Endothelial cell (in vitro differentiated cells): ENCODE measurements around the gene NF1. TPM values are rescaled to one million over a fixed set of nuclear protein-coding genes. Genes with fewer than 3 reads are reported as not detected.

Source experiments
- DNase-seq: peaks from one replicate; pipeline ENCODE4 v3.0.0; 2021; ENCODE audit warnings: low spot score
- H3K27ac Mint-ChIP-seq: one replicate; pipeline ENCODE4 v1.8.0; 2021; ENCODE audit warnings: mixed read lengths, inconsistent platforms; ENCODE audit not compliant: unreplicated experiment
- H3K27me3 Mint-ChIP-seq: one replicate; pipeline ENCODE4 v1.8.0; 2021; ENCODE audit warnings: mild to moderate bottlenecking, moderate library complexity, mixed read lengths, inconsistent platforms; ENCODE audit not compliant: unreplicated experiment
- H3K36me3 Mint-ChIP-seq: one replicate; pipeline ENCODE4 v1.8.0; 2021; ENCODE audit warnings: mild to moderate bottlenecking, low read depth, mixed read lengths, inconsistent platforms; ENCODE audit not compliant: unreplicated experiment
- H3K4me1 Mint-ChIP-seq: one replicate; pipeline ENCODE4 v1.8.0; 2021; ENCODE audit warnings: mild to moderate bottlenecking, mixed read lengths, inconsistent platforms; ENCODE audit not compliant: unreplicated experiment
- H3K4me3 Mint-ChIP-seq: one replicate; pipeline ENCODE4 v1.8.0; 2021; ENCODE audit warnings: mild to moderate bottlenecking, mixed read lengths, inconsistent platforms; ENCODE audit not compliant: unreplicated experiment
- H3K9me3 Mint-ChIP-seq: one replicate; pipeline ENCODE4 v1.8.0; 2021; ENCODE audit warnings: mixed read lengths, inconsistent platforms; ENCODE audit not compliant: unreplicated experiment
- CTCF ChIP-seq: fragments of 200-600 bp; sonication (generic); IDR thresholded peaks from one replicate; pipeline ENCODE4 v1.5.0; 2021; ENCODE audit warnings: antibody characterized with exemption; ENCODE audit not compliant: unreplicated experiment
- total RNA-seq: library from RNA; stranded (reverse); fragmentation: NEBNext Ultra II Directional; extraction: Animal tissue kit (Norgen Biotek cat#: 25700); gene quantifications from one replicate; pipeline ENCODE4 v1.2.1, GENCODE V29; 2021; ENCODE audit not compliant: unreplicated experiment

The NF1 gene
- total RNA-seq, 1 donor from 2014 or later, result 52.7 TPM

DNA sequence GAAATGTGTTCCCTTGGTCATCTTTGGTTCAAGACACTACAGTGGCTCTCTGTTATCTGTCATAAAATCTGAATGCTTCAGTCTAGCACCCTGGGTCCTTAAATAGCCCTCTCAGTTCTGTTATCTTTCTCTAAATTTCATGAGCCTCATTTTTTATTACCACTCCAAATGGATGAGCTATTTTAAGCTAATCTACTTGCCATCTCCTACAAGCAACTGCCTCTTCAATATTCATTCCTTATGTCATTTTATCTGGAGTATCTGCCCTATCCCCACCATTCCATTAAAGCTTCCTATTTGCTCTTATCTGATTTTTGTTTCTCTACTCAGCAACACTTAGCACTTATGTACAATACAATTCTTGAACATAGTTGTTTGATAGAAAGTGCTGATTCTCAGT is 254.7 kb downstream of the NF1 start:
- DNase-seq, result no peak
- no peak overlapping the region for H3K27ac Mint-ChIP-seq
- no peak for TF ChIP-seq CTCF
- no peak overlapping the region for H3K4me3 Mint-ChIP-seq
- peaks cover 14% of the 10 kb centered on the region for H3K36me3 Mint-ChIP-seq
- H3K9me3 Mint-ChIP-seq, result no peaks in the 10 kb centered on the region
- H3K4me1 Mint-ChIP-seq, result no peaks in the 10 kb centered on the region
- no peaks in the 10 kb centered on the region for H3K27me3 Mint-ChIP-seq

DNA sequence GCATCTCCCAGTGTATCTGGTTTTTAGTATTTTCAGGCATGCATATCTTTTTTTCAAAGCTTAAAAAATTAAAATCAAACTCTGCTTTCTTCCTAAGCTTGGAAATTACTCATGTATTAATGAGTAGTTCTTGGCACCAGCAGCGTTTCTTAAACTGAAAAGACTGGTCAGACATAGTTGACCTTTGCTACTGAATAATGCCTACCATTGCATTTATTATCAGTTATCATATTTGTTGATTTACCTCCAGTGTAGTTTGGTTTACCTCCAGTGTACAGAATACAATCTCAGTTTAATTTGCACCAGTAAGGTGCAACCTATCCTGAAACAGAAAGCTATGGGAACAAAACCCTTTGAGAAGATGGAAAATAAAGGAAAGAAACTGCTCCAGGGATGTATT is 261.2 kb downstream of the NF1 start:
- Mint-ChIP-seq H3K27me3 (no peaks in the 10 kb centered on the region), H3K27ac (no peak overlapping the region), H3K4me1 (no peaks in the 10 kb centered on the region), H3K4me3 (no peak overlapping the region), H3K36me3 (peaks cover 15% of the 10 kb centered on the region), H3K9me3 (no peaks in the 10 kb centered on the region)
- DNase-seq, result no peak
- no peak for TF ChIP-seq CTCF

- Mint-ChIP-seq H3K9me3 (no peaks in the 10 kb centered on the region), H3K27ac (no peak overlapping the region), H3K4me1 (no peaks in the 10 kb centered on the region), H3K36me3 (peaks cover 19% of the 10 kb centered on the region), H3K27me3 (no peaks in the 10 kb centered on the region), H3K4me3 (no peak overlapping the region)
- TF ChIP-seq CTCF, result no peak
- DNase-seq, result no peak
Observed at GRCh38 chr17:31357091-31357490, 262.3 kb downstream of the NF1 start.

DNA sequence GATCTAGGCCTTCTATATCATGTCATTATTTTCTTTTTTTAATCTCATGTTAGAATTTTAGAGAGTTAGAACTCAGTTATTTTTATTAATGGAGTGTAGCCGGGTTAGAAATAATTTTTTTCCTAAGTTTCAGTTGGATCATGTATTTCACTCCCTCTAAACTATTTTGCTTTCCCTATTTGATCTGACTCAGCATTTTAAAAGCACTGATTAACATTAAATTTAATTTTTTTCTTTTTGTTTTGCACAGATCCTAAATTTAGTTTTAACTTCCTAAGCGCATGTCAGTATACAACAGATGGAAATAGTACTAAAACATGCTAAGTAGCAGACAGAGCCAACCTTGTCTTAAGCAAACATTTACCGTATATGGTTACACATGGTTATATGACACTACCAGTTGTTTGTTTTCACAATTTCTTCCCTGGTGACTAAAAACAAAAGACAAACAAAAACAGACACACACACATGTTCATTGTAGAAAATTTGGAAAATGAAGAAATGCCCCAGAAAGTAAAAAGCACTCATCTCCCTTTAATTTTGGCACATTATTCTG is 263.1 kb downstream of the NF1 start:
- H3K4me1 Mint-ChIP-seq, result no peaks in the 10 kb centered on the region
- no peak overlapping the region for H3K4me3 Mint-ChIP-seq
- H3K9me3 Mint-ChIP-seq, result no peaks in the 10 kb centered on the region
- no peak overlapping the region for H3K27ac Mint-ChIP-seq
- no peaks in the 10 kb centered on the region for H3K27me3 Mint-ChIP-seq
- peaks cover 19% of the 10 kb centered on the region for H3K36me3 Mint-ChIP-seq
- no peak for DNase-seq
- TF ChIP-seq CTCF, result no peak

- no peak overlapping the region for H3K4me3 Mint-ChIP-seq
- H3K27ac Mint-ChIP-seq, result no peak overlapping the region
- H3K36me3 Mint-ChIP-seq, result peaks cover 7% of the 10 kb centered on the region
- no peak for DNase-seq
- H3K27me3 Mint-ChIP-seq, result no peaks in the 10 kb centered on the region
- TF ChIP-seq CTCF, result no peak
- H3K9me3 Mint-ChIP-seq, result no peaks in the 10 kb centered on the region
- H3K4me1 Mint-ChIP-seq, result no peaks in the 10 kb centered on the region
Observed at GRCh38 chr17:31364012-31364411, 269.2 kb downstream of the NF1 start.
